ENCODE results near the gene FAM118B. TPM values are rescaled to one million over a fixed set of nuclear protein-coding genes. Genes with fewer than 3 reads are reported as not detected.

FAM118B gene
- total and polyA plus RNA-seq, 2 experiments from 2014 or later: 29.6 to 35.2 TPM

GRCh38 chr11:126277322-126277721 lies 65.7 kb downstream of the FAM118B start:
- H4K20me1 ChIP-seq (ENCODE audit: insufficient read depth, poor library complexity, severe bottlenecking): no peaks in the 10 kb centered on the region
- WGBS (ENCODE audit: low lambda C conversion rate, missing lambda C conversion rate): 89% methylated on average over 11 of the region's 11 CpGs
- no peaks in the 10 kb centered on the region for H3K9me3 ChIP-seq (ENCODE audit: low read depth)
- DNase-seq (ENCODE audit: low spot score): no peak
- H3K27ac ChIP-seq: no peak overlapping the region
- TF ChIP-seq, protein P1, sequence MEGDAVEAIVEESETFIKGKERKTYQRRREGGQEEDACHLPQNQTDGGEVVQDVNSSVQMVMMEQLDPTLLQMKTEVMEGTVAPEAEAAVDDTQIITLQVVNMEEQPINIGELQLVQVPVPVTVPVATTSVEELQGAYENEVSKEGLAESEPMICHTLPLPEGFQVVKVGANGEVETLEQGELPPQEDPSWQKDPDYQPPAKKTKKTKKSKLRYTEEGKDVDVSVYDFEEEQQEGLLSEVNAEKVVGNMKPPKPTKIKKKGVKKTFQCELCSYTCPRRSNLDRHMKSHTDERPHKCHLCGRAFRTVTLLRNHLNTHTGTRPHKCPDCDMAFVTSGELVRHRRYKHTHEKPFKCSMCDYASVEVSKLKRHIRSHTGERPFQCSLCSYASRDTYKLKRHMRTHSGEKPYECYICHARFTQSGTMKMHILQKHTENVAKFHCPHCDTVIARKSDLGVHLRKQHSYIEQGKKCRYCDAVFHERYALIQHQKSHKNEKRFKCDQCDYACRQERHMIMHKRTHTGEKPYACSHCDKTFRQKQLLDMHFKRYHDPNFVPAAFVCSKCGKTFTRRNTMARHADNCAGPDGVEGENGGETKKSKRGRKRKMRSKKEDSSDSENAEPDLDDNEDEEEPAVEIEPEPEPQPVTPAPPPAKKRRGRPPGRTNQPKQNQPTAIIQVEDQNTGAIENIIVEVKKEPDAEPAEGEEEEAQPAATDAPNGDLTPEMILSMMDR (IDR thresholded peaks at IDR 0.05; ENCODE audit: poor library complexity): no peak
- TF ChIP-seq EZH2phosphoT487 (IDR thresholded peaks at IDR 0.05; ENCODE audit: low read depth, severe bottlenecking, unreplicated experiment) (no peak), EZH2 (IDR thresholded peaks at IDR 0.05; ENCODE audit: borderline replicate concordance) (no peak)
- no peak overlapping the region for H3K4me3 ChIP-seq
- no peaks in the 10 kb centered on the region for H3K36me3 ChIP-seq (replicated peaks; ENCODE audit: insufficient read depth, low read depth)
- H3K27me3 ChIP-seq: no peaks in the 10 kb centered on the region
- no peak overlapping the region for H2AFZ ChIP-seq
- H3K9me2 ChIP-seq (replicated peaks; ENCODE audit: insufficient read depth): no peaks in the 10 kb centered on the region
- H3K79me2 ChIP-seq: no peaks in the 10 kb centered on the region
- peaks cover 7% of the 10 kb centered on the region for H3K4me1 ChIP-seq (ENCODE audit: insufficient read depth)
- no peak overlapping the region for H3K4me2 ChIP-seq

DNA sequence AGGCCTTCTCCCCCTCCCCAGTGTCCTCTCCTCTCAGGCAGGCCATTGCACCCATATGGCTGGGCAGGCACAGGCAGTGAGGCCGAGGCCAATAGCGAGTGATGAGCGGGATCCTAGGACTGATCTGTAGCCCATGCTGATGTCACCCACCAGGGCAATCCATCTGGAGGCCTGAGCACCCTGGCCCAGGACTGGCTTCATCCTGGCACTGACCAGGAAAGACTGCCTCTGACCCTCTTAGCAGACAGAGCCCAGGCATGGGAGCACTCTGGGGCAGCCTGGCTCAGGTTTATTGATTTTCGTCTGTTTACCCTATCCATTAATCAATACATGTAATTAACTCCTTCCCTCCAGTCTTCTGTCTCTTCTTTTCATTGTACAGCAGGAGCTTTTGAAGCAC lies 66.2 kb downstream of the FAM118B start:
- H3K4me3 ChIP-seq: no peak overlapping the region
- no peaks in the 10 kb centered on the region for H3K79me2 ChIP-seq
- no peaks in the 10 kb centered on the region for H3K36me3 ChIP-seq (replicated peaks; ENCODE audit: insufficient read depth, low read depth)
- WGBS (ENCODE audit: low lambda C conversion rate, missing lambda C conversion rate): 91% methylated on average over 4 of the region's 4 CpGs
- no peak overlapping the region for H3K27ac ChIP-seq
- H3K9me3 ChIP-seq (ENCODE audit: low read depth): no peaks in the 10 kb centered on the region
- TF ChIP-seq EZH2phosphoT487 (IDR thresholded peaks at IDR 0.05; ENCODE audit: low read depth, severe bottlenecking, unreplicated experiment) (no peak), EZH2 (IDR thresholded peaks at IDR 0.05; ENCODE audit: borderline replicate concordance) (no peak)
- TF ChIP-seq, protein P1 (IDR thresholded peaks at IDR 0.05; ENCODE audit: poor library complexity): no peak
- H3K27me3 ChIP-seq: no peaks in the 10 kb centered on the region
- H2AFZ ChIP-seq: no peak overlapping the region
- no peaks in the 10 kb centered on the region for H3K9me2 ChIP-seq (replicated peaks; ENCODE audit: insufficient read depth)
- peaks cover 8% of the 10 kb centered on the region for H3K4me1 ChIP-seq (ENCODE audit: insufficient read depth)
- no peak overlapping the region for H3K4me2 ChIP-seq
- DNase-seq (ENCODE audit: low spot score): no peak
- no peaks in the 10 kb centered on the region for H4K20me1 ChIP-seq (ENCODE audit: insufficient read depth, poor library complexity, severe bottlenecking)

DNA sequence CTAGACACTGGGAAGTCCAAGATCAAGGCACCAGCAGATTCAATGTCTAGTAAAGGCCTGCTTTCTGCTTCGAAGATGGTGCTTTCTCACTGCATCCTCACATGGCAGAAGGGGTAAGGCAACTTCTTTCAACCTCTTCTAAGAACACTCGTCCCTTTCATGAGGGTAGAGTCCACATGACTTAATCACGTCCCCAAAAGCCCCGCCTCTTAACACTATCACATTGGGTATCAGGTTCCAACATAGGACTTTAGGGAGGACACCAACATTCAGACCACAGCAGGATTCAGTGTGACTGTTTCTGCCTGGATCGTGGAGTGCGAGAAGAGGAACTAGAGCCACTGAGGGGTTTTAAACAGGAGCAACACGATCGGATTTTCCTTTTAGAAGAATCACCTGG lies 67.6 kb downstream of the FAM118B start:
- peaks cover 11% of the 10 kb centered on the region for H3K4me1 ChIP-seq (ENCODE audit: insufficient read depth)
- H3K9me3 ChIP-seq (ENCODE audit: low read depth): no peaks in the 10 kb centered on the region
- no peaks in the 10 kb centered on the region for H3K36me3 ChIP-seq (replicated peaks; ENCODE audit: insufficient read depth, low read depth)
- H4K20me1 ChIP-seq (ENCODE audit: insufficient read depth, poor library complexity, severe bottlenecking): no peaks in the 10 kb centered on the region
- H3K4me3 ChIP-seq: no peak overlapping the region
- no peak overlapping the region for H2AFZ ChIP-seq
- no peak overlapping the region for H3K4me2 ChIP-seq
- no peaks in the 10 kb centered on the region for H3K27me3 ChIP-seq
- H3K79me2 ChIP-seq: peaks cover 6% of the 10 kb centered on the region
- no peak overlapping the region for H3K27ac ChIP-seq
- H3K9me2 ChIP-seq (replicated peaks; ENCODE audit: insufficient read depth): no peaks in the 10 kb centered on the region
- WGBS (ENCODE audit: low lambda C conversion rate, missing lambda C conversion rate): 86% methylated on average over 8 of the region's 8 CpGs
- no peak for TF ChIP-seq EZH2phosphoT487 (IDR thresholded peaks at IDR 0.05; ENCODE audit: low read depth, severe bottlenecking, unreplicated experiment)
- no peak for TF ChIP-seq EZH2 (IDR thresholded peaks at IDR 0.05; ENCODE audit: borderline replicate concordance)
- TF ChIP-seq, protein P1 (IDR thresholded peaks at IDR 0.05; ENCODE audit: poor library complexity): no peak
- DNase-seq (ENCODE audit: low spot score): no peak

- TF ChIP-seq EZH2phosphoT487 (IDR thresholded peaks at IDR 0.05; ENCODE audit: low read depth, severe bottlenecking, unreplicated experiment): no peak
- no peak for TF ChIP-seq EZH2 (IDR thresholded peaks at IDR 0.05; ENCODE audit: borderline replicate concordance)
- TF ChIP-seq, protein P1 (IDR thresholded peaks at IDR 0.05; ENCODE audit: poor library complexity): no peak
- Histone ChIP-seq H3K4me2 (no peak overlapping the region), H2AFZ (no peak overlapping the region), H3K27ac (no peak overlapping the region), H3K27me3 (no peaks in the 10 kb centered on the region), H3K4me3 (no peak overlapping the region), H3K36me3 (replicated peaks; ENCODE audit: insufficient read depth, low read depth) (no peaks in the 10 kb centered on the region), H3K79me2 (peaks cover 14% of the 10 kb centered on the region), H4K20me1 (ENCODE audit: insufficient read depth, poor library complexity, severe bottlenecking) (no peaks in the 10 kb centered on the region), H3K9me2 (replicated peaks; ENCODE audit: insufficient read depth) (no peaks in the 10 kb centered on the region), H3K4me1 (ENCODE audit: insufficient read depth) (peaks cover 12% of the 10 kb centered on the region), H3K9me3 (ENCODE audit: low read depth) (no peaks in the 10 kb centered on the region)
- WGBS (ENCODE audit: low lambda C conversion rate, missing lambda C conversion rate): 90% methylated on average over 5 of the region's 5 CpGs
- no peak for DNase-seq (ENCODE audit: low spot score)
These were observed 69.0 kb downstream of the FAM118B start for GRCh38 chr11:126280595-126280994.
